IPS-18a (cell line): ENCODE results near the gene BUD31.

Source experiments
- H3K27ac ChIP-seq: one replicate; pipeline ENCODE4 v1.5.1; 2013; ENCODE audit warnings: low read length
- H3K27me3 ChIP-seq: one replicate; pipeline ENCODE4 v1.6.1; 2013; ENCODE audit warnings: mild to moderate bottlenecking, low read length; ENCODE audit not compliant: control insufficient read depth, insufficient read depth
- H3K36me3 ChIP-seq: one replicate; pipeline ENCODE4 v1.6.1; 2013; ENCODE audit warnings: low read depth, low read length; ENCODE audit not compliant: control insufficient read depth
- H3K4me1 ChIP-seq: one replicate; pipeline ENCODE4 v1.6.1; 2013; ENCODE audit warnings: low read depth, low read length; ENCODE audit not compliant: control insufficient read depth
- H3K4me3 ChIP-seq: one replicate; pipeline ENCODE4 v1.5.1; 2013; ENCODE audit warnings: low read length
- H3K9ac ChIP-seq: one replicate; pipeline ENCODE4 v1.6.1; 2013; ENCODE audit warnings: mild to moderate bottlenecking, low read length, moderate library complexity
- H3K9me3 ChIP-seq: one replicate; pipeline ENCODE4 v1.6.1; 2013; ENCODE audit warnings: low read depth, low read length; ENCODE audit not compliant: control insufficient read depth

BUD31 gene

GRCh38 chr7:99394188-99394502 is 14.6 kb upstream of the BUD31 start:
- Histone ChIP-seq H3K4me3 (no peak overlapping the region), H3K36me3 (peaks cover 43% of the 10 kb centered on the region), H3K9ac (no peak overlapping the region)

GRCh38 chr7:99395616-99396327 is 13.0 kb upstream of the BUD31 start:
- H3K4me1 ChIP-seq = peaks cover 3% of the 10 kb centered on the region
- H3K27me3 ChIP-seq = no peaks in the 10 kb centered on the region
- no peaks in the 10 kb centered on the region for H3K9me3 ChIP-seq
- H3K36me3 ChIP-seq = peaks cover 53% of the 10 kb centered on the region
- no peak overlapping the region for H3K4me3 ChIP-seq
- H3K27ac ChIP-seq = no peak overlapping the region
- H3K9ac ChIP-seq = no peak overlapping the region

More at GRCh38 chr7:99394188-99394502, 14.6 kb upstream of the BUD31 start:
- H3K27me3 ChIP-seq = no peaks in the 10 kb centered on the region
- H3K4me1 ChIP-seq = peaks cover 3% of the 10 kb centered on the region
- no peak overlapping the region for H3K27ac ChIP-seq
- H3K9me3 ChIP-seq = no peaks in the 10 kb centered on the region

- no peaks in the 10 kb centered on the region for H3K27me3 ChIP-seq
- no peaks in the 10 kb centered on the region for H3K9me3 ChIP-seq
- H3K4me1 ChIP-seq = peaks cover 3% of the 10 kb centered on the region
- H3K9ac ChIP-seq = no peak overlapping the region
- no peak overlapping the region for H3K4me3 ChIP-seq
- no peak overlapping the region for H3K27ac ChIP-seq
- peaks cover 60% of the 10 kb centered on the region for H3K36me3 ChIP-seq
Measured at GRCh38 chr7:99396418-99397296, 12.1 kb upstream of the BUD31 start.

GRCh38 chr7:99397297-99397983 is 11.3 kb upstream of the BUD31 start:
- Histone ChIP-seq H3K4me3 (no peak overlapping the region), H3K36me3 (peaks cover 65% of the 10 kb centered on the region), H3K9me3 (no peaks in the 10 kb centered on the region), H3K27me3 (no peaks in the 10 kb centered on the region), H3K9ac (no peak overlapping the region), H3K27ac (no peak overlapping the region), H3K4me1 (peaks cover 3% of the 10 kb centered on the region)

GRCh38 chr7:99398891-99399445 is 9.8 kb upstream of the BUD31 start:
- Histone ChIP-seq H3K4me1 (no peaks in the 10 kb centered on the region), H3K36me3 (peaks cover 78% of the 10 kb centered on the region), H3K4me3 (no peak overlapping the region), H3K9ac (no peak overlapping the region), H3K27ac (no peak overlapping the region), H3K9me3 (no peaks in the 10 kb centered on the region), H3K27me3 (no peaks in the 10 kb centered on the region)

GRCh38 chr7:99399597-99399996 is 9.2 kb upstream of the BUD31 start:
- Histone ChIP-seq H3K4me1 (no peaks in the 10 kb centered on the region), H3K36me3 (peaks cover 82% of the 10 kb centered on the region), H3K27me3 (no peaks in the 10 kb centered on the region), H3K9me3 (no peaks in the 10 kb centered on the region), H3K9ac (no peak overlapping the region), H3K4me3 (no peak overlapping the region), H3K27ac (no peak overlapping the region)

- Histone ChIP-seq H3K4me1 (peaks cover 7% of the 10 kb centered on the region), H3K4me3 (no peak overlapping the region)
Measured at GRCh38 chr7:99402854-99403253, 5.9 kb upstream of the BUD31 start.

GRCh38 chr7:99403764-99404163 is 5.0 kb upstream of the BUD31 start:
- no peaks in the 10 kb centered on the region for H3K27me3 ChIP-seq
- peaks cover 7% of the 10 kb centered on the region for H3K4me1 ChIP-seq
- H3K9me3 ChIP-seq = no peaks in the 10 kb centered on the region
- peaks cover 49% of the 10 kb centered on the region for H3K36me3 ChIP-seq
- H3K27ac ChIP-seq = no peak overlapping the region
- no peak overlapping the region for H3K4me3 ChIP-seq
- H3K9ac ChIP-seq = no peak overlapping the region

More at GRCh38 chr7:99402854-99403253, 5.9 kb upstream of the BUD31 start:
- Histone ChIP-seq H3K9me3 (no peaks in the 10 kb centered on the region), H3K27ac (no peak overlapping the region), H3K36me3 (peaks cover 55% of the 10 kb centered on the region), H3K9ac (no peak overlapping the region), H3K27me3 (no peaks in the 10 kb centered on the region)

GRCh38 chr7:99404235-99404976 is 4.4 kb upstream of the BUD31 start:
- Histone ChIP-seq H3K9me3 (no peaks in the 10 kb centered on the region), H3K27me3 (no peaks in the 10 kb centered on the region), H3K27ac (no peak overlapping the region), H3K9ac (no peak overlapping the region), H3K4me1 (peaks cover 7% of the 10 kb centered on the region), H3K4me3 (no peak overlapping the region), H3K36me3 (peaks cover 42% of the 10 kb centered on the region)

- H3K9me3 ChIP-seq = no peaks in the 10 kb centered on the region
- no peaks in the 10 kb centered on the region for H3K27me3 ChIP-seq
- H3K36me3 ChIP-seq = peaks cover 37% of the 10 kb centered on the region
- no peak overlapping the region for H3K9ac ChIP-seq
- H3K4me3 ChIP-seq = no peak overlapping the region
- H3K27ac ChIP-seq = no peak overlapping the region
- peaks cover 9% of the 10 kb centered on the region for H3K4me1 ChIP-seq
Measured at GRCh38 chr7:99404977-99405320, 3.8 kb upstream of the BUD31 start.

GRCh38 chr7:99406557-99406956 is 2.2 kb upstream of the BUD31 start:
- Histone ChIP-seq H3K4me3 (peak overlapping the region; percentile 88), H3K4me1 (peaks cover 11% of the 10 kb centered on the region), H3K27me3 (no peaks in the 10 kb centered on the region), H3K27ac (no peak overlapping the region), H3K9ac (peak overlapping the region; percentile 94), H3K9me3 (no peaks in the 10 kb centered on the region), H3K36me3 (peaks cover 32% of the 10 kb centered on the region)
